CD14-positive monocyte (primary cell): ENCODE data around the gene PSMB10. TPM values are rescaled to one million over a fixed set of nuclear protein-coding genes. Genes with fewer than 3 reads are reported as not detected.

Experiments used
- DNase-seq, 3 donors: peaks; one replicate each; pipeline ENCODE4 v3.0.0-alpha.2; 2011 to 2022
- H2AFZ ChIP-seq: 2 replicates; pipeline ENCODE4 v1.6.0; 2012; ENCODE audit warnings: mild to moderate bottlenecking, low read depth, low read length, inconsistent platforms; ENCODE audit not compliant: insufficient read depth, poor library complexity, severe bottlenecking
- H3K27ac ChIP-seq, 2 donors: 1 replicate in 1 of 2; 2 replicates in 1 of 2; pipeline ENCODE4 v1.5.1; 2012 to 2013; ENCODE audit warnings: low read length in 2 of 2, control low read depth in 1 of 2, inconsistent platforms in 1 of 2, low read depth in 1 of 2, mild to moderate bottlenecking in 1 of 2
- H3K27me3 ChIP-seq, 2 donors: one replicate each; pipeline versions ENCODE4 v1.6.0 to v1.6.1; 2011 to 2013; ENCODE audit warnings: low read length in 2 of 2; ENCODE audit not compliant: control insufficient read depth in 2 of 2, insufficient read depth in 2 of 2
- H3K36me3 ChIP-seq, 2 donors: replicated peaks in 1 of 2; 1 replicate in 1 of 2; 2 replicates in 1 of 2; pipeline versions ENCODE4 v1.5.1 to v1.6.1; 2012 to 2013; ENCODE audit warnings: low read length in 2 of 2, control low read depth in 1 of 2, inconsistent platforms in 1 of 2, mild to moderate bottlenecking in 1 of 2; ENCODE audit not compliant: insufficient read depth in 2 of 2, control insufficient read depth in 1 of 2
- H3K4me1 ChIP-seq, 2 donors: 1 replicate in 1 of 2; 2 replicates in 1 of 2; pipeline versions ENCODE4 v1.5.1 to v1.6.1; 2012 to 2013; ENCODE audit warnings: low read length in 2 of 2, control low read depth in 1 of 2, inconsistent platforms in 1 of 2, mild to moderate bottlenecking in 1 of 2, moderate library complexity in 1 of 2; ENCODE audit not compliant: insufficient read depth in 2 of 2, control insufficient read depth in 1 of 2
- H3K4me2 ChIP-seq: replicated peaks from 2 replicates; pipeline ENCODE3; 2012; ENCODE audit warnings: low read length, moderate library complexity, mild to moderate bottlenecking; ENCODE audit not compliant: poor library complexity, severe bottlenecking; ENCODE audit errors: extremely low read depth
- H3K4me3 ChIP-seq, 3 experiments: fragments of 200-600 bp in 1 of 3; sonication (generic) in 1 of 3; replicated peaks in 1 of 3; 1 replicate in 2 of 3; 2 replicates in 1 of 3; pipeline ENCODE4 v1.5.1; 2011 to 2013; ENCODE audit warnings: low read length in 3 of 3, mild to moderate bottlenecking in 3 of 3, control low read depth in 2 of 3, low read depth in 2 of 3, inconsistent platforms in 1 of 3, moderate library complexity in 1 of 3
- H3K79me2 ChIP-seq: 2 replicates; pipeline ENCODE4 v1.6.0; 2012; ENCODE audit warnings: mild to moderate bottlenecking, control low read depth, inconsistent platforms, low read length, moderate library complexity; ENCODE audit not compliant: insufficient read depth
- H3K9ac ChIP-seq: 2 replicates; pipeline ENCODE4 v1.6.0; 2017; ENCODE audit warnings: low read length, mild to moderate bottlenecking; ENCODE audit not compliant: insufficient read depth, poor library complexity, severe bottlenecking
- H3K9me3 ChIP-seq, 2 donors: replicated peaks in 1 of 2; 1 replicate in 1 of 2; 2 replicates in 1 of 2; pipeline versions ENCODE4 v1.5.1 to v1.6.1; 2012 to 2013; ENCODE audit warnings: low read length in 2 of 2, control low read depth in 1 of 2; ENCODE audit not compliant: control insufficient read depth in 1 of 2, insufficient read depth in 1 of 2
- H4K20me1 ChIP-seq: 2 replicates; pipeline ENCODE4 v1.6.0; 2012; ENCODE audit warnings: mild to moderate bottlenecking, low read length, control low read depth, moderate library complexity; ENCODE audit not compliant: insufficient read depth
- H3K27ac Mint-ChIP-seq, 7 donors: one replicate each; pipeline ENCODE4 v1.8.0; 2020; ENCODE audit warnings: mild to moderate bottlenecking in 7 of 7, mixed read lengths in 7 of 7, moderate library complexity in 6 of 7, inconsistent platforms in 2 of 7
- H3K27me3 Mint-ChIP-seq, 3 donors: one replicate each; pipeline ENCODE4 v1.8.0; 2021 to 2022; ENCODE audit warnings: low read depth in 3 of 3, mild to moderate bottlenecking in 3 of 3, mixed read lengths in 3 of 3, moderate library complexity in 3 of 3, inconsistent platforms in 1 of 3
- H3K36me3 Mint-ChIP-seq, 2 donors: one replicate each; pipeline ENCODE4 v1.8.0; 2020; ENCODE audit warnings: mixed read lengths in 2 of 2, inconsistent platforms in 1 of 2, mild to moderate bottlenecking in 1 of 2
- H3K4me1 Mint-ChIP-seq: one replicate; pipeline ENCODE4 v1.8.0; 2020; ENCODE audit warnings: mild to moderate bottlenecking, mixed read lengths
- H3K4me3 Mint-ChIP-seq, 2 donors: one replicate each; pipeline ENCODE4 v1.8.0; 2020; ENCODE audit warnings: mild to moderate bottlenecking in 2 of 2, mixed read lengths in 2 of 2, moderate library complexity in 1 of 2
- H3K9me3 Mint-ChIP-seq, 7 donors: one replicate each; pipeline ENCODE4 v1.8.0; 2020 to 2022; ENCODE audit warnings: mixed read lengths in 7 of 7, mild to moderate bottlenecking in 6 of 7, moderate library complexity in 6 of 7, inconsistent platforms in 2 of 7
- CTCF ChIP-seq: fragments of 200-600 bp; IDR thresholded peaks from one replicate; pipeline ENCODE4 v1.8.0; 2022; ENCODE audit warnings: antibody characterized with exemption, mild to moderate bottlenecking
- WGBS: methylation state at CpG from one replicate; pipeline ENCODE4 v1.1.5; 2013; ENCODE audit warnings: missing lambda C conversion rate; ENCODE audit not compliant: insufficient coverage; 5-methylcytosine and 5-hydroxymethylcytosine counted together
- intact Hi-C, 2 donors: fragments of 100-400 bp; cut with micrococcal nuclease; formaldehyde crosslinking; loops; one replicate each; pipeline versions ENCODE4 v1.15.0 to v1.15.1; 2023
- polyA plus RNA-seq, 3 donors: library from polyadenylated mRNA; depleted of rRNA in 1 of 3; unstranded in 2 of 3; stranded (reverse) in 1 of 3; fragments of 300-500 nt in 2 of 3; fragments of >200 nt in 1 of 3; fragmentation: Illumina TruSeq in 2 of 3; gene quantifications; 1 replicate in 2 of 3; 2 replicates in 1 of 3; pipeline ENCODE4 v1.2.3, GENCODE V29; 2012 to 2021

Gene PSMB10
- polyA plus RNA-seq, 3 donors = 158 to 798 (median 609) TPM

- Mint-ChIP-seq H3K36me3 (peaks cover 36 to 65% of the 10 kb centered on the region in 2 donors), H3K9me3 (peaks cover 0 to 1% (median 0%) of the 10 kb centered on the region in 7 donors), H3K27me3 (peaks cover 0 to 2% (median 0%) of the 10 kb centered on the region in 3 donors), H3K27ac (peak overlapping the region in 6 of 7 donors; percentile 91 to 98 (median 96)), H3K4me3 (peak overlapping the region; percentile 98 to 99), H3K4me1 (peaks cover 32% of the 10 kb centered on the region)
- H3K27ac ChIP-seq = peak overlapping the region; percentile 41 to 93
- H3K9ac ChIP-seq = no peak overlapping the region
- H3K9me3 ChIP-seq = no peaks in the 10 kb centered on the region
- peak overlapping the region; percentile 75 for H3K4me2 ChIP-seq
- intact Hi-C loops = loop anchor here (5.0 to 10.0 kb wide), 5 partner anchors 43 to 128 kb away; partner anchors contain the start of genes EDC4 (in 1 of the 2), PSKH1 (in 1 of the 2), RANBP10 (in 1 of the 2) and TSNAXIP1 (in 1 of the 2)
- no peak for TF ChIP-seq CTCF
- peaks cover 59% of the 10 kb centered on the region for H4K20me1 ChIP-seq
- peaks cover 25 to 36% of the 10 kb centered on the region in 2 donors for H3K4me1 ChIP-seq
- H3K36me3 ChIP-seq = peaks cover 40 to 50% of the 10 kb centered on the region in 2 donors
- peak overlapping the region in 2 of 3 experiments; percentile 90 to 93 for H3K4me3 ChIP-seq
- no peak for DNase-seq
- peaks cover 30% of the 10 kb centered on the region for H3K79me2 ChIP-seq
- H3K27me3 ChIP-seq = no peaks in the 10 kb centered on the region
- H2AFZ ChIP-seq = no peak overlapping the region
- WGBS = 93% methylated on average over 13 of the region's 13 CpGs
Measured at GRCh38 chr16:67935101-67935401, 1.6 kb downstream of the PSMB10 start.

GRCh38 chr16:67934306-67935100 lies 2.1 kb downstream of the PSMB10 start:
- Histone ChIP-seq H4K20me1 (peaks cover 58% of the 10 kb centered on the region), H3K9ac (no peak overlapping the region), H3K4me2 (no peak overlapping the region), H3K4me1 (peaks cover 22 to 32% of the 10 kb centered on the region in 2 donors), H3K27me3 (no peaks in the 10 kb centered on the region), H2AFZ (no peak overlapping the region), H3K36me3 (peaks cover 45 to 56% of the 10 kb centered on the region in 2 donors), H3K4me3 (peak overlapping the region in 1 of 3 experiments; percentile 90), H3K9me3 (no peaks in the 10 kb centered on the region), H3K27ac (peak overlapping the region in 1 of 2 donors; percentile 93), H3K79me2 (peaks cover 30% of the 10 kb centered on the region)
- H3K27ac Mint-ChIP-seq = peak overlapping the region in 6 of 7 donors; percentile 6 to 98 (median 68)
- WGBS = 92% methylated on average over 12 of the region's 13 CpGs
- intact Hi-C loops = loop anchor here (5.0 to 10.0 kb wide), 6 partner anchors 37 to 127 kb away; partner anchors contain the start of genes EDC4 (in 1 of the 2), PSKH1 (in 1 of the 2), RANBP10 (in 1 of the 2) and TSNAXIP1 (in 1 of the 2)
- DNase-seq = no peak
- H3K9me3 Mint-ChIP-seq = peaks cover 0 to 1% (median 0%) of the 10 kb centered on the region in 7 donors
- TF ChIP-seq CTCF = no peak
- peaks cover 0 to 2% (median 0%) of the 10 kb centered on the region in 3 donors for H3K27me3 Mint-ChIP-seq
- peaks cover 41 to 67% of the 10 kb centered on the region in 2 donors for H3K36me3 Mint-ChIP-seq
- peaks cover 28% of the 10 kb centered on the region for H3K4me1 Mint-ChIP-seq
- no peak overlapping the region for H3K4me3 Mint-ChIP-seq
